Activated T-helper 1 cell treated with anti-CD3 and anti-CD28 coated beads, Interleukin-2, amount 50 U/mL, for 16 hours (primary cell): Measurements from ENCODE around the gene USH1C.

Experiments used
- DNase-seq, 2 donors: peaks; one replicate each; pipeline ENCODE4 v3.0.0-alpha.2; 2020; ENCODE audit warnings: low read depth in 1 of 2, low spot score in 1 of 2

USH1C gene

DNA sequence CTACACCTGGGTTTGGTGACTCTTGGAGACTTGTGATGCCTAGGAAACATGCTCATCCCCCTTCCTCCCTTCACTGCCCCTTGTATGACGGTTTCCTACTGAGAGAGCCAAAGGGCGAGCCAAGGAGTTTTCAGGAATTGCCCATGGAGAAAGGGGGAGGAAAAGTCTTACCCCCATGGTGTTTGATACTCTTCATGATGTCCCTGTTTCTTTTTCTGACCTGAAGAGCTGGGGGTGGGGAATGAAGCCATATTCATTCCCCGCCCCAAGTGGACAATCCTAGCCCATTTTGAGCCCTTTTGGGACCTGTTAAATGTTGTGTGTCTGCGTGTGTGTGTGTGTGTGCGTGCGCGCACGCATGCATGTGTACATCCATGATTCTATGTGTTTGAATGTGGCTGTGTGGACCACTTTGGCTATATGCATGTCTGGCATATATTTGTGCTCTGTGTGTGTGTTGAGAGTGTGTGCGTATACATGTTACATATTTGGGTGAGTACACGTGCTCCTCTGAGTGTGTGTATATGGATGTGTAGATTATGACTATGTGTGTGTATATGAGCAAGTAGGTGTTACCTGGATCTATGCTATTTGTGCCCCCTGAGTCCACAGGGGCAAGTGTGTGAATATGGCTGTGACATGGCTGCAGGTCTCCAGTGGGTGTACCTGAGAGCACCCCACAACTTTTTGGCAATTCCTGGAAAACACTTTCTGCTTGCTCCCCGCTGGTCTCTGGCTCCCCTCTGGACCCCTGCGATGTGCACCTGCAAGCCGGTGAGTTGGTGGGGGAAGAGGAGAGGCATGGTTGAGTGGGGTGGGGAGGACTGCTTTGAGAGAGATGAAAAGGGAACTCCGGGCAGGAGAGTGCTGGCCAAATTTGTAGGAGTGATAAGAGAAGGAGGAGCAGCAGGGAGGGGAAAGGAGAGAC, 27.5 kb upstream of the USH1C start:
- no peak for DNase-seq

DNA sequence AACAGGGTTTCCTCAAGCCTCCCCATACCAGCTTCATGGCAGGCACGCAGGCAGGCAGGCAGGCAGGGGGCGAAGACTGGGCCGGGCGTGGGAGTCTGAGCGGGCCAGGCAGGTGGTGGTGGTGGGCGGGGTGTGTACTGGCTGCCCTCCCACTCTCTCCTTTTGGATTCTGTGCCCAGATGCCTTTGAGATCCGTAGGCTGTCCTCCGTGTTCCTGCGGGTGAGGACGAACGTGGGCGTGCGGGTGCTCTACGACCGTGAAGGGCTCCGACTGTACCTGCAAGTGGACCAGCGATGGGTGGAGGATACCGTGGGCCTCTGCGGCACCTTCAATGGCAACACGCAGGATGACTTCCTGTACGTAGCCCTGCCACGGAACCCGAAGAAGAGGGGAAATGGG, 25.8 kb upstream of the USH1C start:
- DNase-seq, result no peak

DNA sequence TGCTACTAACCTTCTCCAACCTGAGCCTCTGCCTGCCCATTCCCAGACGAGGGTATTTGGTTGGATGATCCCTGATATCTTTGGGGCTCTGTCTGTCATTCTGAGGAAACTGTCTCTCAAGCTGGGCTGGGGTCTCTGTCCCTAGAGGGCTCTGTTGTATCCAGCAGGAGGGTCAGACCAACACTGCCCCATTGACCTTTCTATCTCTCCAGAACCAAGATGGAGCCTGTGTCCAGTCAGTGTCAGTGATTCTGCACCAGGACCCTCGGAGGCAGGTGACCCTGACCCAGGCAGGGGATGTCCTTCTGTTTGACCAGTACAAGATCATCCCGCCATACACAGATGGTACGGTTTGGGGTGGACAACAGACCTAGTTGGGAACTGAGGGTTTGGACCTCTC, 24.7 kb upstream of the USH1C start:
- no peak for DNase-seq

DNA sequence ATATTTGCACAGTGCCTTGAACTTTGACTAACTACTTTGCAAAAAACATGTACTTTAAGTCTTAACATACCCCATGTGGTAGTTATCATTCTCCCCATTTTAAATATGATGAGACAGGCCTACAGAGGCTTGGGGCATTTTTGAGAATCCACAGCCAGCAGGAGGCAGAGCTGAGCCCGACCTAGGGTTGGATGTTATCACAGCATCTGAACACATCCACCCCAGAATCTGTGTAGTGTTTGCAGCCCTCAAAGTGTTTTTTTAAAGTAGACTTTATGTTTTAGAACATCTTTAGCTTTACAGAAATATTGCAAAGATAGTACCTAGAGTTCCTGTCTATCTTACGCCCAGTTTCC, 20.4 kb upstream of the USH1C start:
- no peak for DNase-seq

DNA sequence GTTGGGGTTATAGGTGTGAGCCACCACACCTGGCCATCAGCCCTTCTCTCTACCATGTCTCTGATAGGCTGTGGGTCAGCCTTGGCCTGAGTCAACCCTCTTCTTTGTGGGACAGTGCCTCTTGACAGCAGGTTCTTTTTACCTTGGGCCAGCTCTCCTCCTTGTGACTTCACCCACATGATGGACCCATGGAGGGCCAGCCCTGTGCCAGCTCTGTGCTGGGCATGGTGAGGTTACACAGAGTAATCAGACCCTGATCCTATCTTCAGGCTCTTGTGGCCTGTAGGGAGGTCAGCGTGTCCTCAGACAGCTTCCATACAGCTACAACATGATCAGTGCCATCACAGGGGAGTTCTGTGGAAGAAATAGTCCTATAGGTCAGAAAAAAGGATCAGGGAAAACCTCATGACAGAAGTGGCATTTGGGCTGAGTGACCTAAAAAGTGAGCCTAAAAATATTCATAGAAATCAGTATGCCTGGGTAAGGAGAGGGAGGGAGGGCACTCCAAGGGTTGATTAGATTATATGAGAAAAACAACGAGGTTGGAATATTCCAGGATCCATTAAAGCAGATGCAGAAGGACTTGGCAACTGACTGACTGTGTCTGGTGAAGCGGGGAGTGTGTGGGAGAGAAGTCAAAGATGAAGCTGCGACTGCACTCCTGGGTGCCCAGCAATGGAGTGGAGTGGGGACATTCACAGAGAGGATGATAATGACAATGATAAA, 19.9 kb upstream of the USH1C start:
- no peak for DNase-seq

DNA sequence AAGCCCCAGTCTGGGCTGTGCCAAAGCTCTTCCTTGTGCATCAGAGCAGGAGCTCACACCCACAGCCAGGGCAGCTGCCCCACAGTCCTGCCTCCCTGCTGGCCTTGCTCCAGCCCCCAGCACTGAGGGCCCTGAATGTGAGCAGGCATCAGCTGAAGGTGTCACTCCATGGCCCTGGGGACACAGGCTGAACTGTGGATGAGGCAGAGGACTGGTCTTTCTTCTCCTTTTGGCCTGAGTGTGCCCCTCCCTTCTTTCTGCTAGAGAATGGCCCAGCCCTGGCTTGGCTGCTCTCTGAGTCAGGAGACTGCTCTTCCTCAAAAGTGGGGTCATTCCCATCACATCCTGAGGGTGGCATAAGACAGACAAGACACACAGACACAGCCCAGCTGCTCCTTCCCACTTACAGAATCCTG, 19.0 kb upstream of the USH1C start:
- no peak for DNase-seq

DNA sequence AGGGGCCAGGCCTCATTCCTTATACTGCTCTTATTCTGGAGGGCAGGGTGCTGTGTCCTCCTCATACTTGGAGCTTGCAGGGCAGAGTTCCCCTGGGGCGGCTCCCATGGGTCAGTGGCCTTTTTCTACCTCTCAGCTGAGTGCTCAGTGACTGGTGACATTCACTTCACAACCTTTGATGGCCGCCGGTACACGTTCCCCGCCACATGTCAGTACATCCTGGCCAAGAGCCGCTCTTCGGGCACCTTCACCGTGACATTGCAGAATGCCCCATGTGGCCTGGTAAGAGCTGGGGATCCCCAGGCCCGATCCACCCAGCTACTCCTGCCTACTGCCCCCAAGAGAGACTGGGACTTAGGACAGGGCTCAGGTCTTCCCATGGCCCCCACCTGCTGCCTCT, 17.3 kb upstream of the USH1C start:
- DNase-seq, result no peak

DNA sequence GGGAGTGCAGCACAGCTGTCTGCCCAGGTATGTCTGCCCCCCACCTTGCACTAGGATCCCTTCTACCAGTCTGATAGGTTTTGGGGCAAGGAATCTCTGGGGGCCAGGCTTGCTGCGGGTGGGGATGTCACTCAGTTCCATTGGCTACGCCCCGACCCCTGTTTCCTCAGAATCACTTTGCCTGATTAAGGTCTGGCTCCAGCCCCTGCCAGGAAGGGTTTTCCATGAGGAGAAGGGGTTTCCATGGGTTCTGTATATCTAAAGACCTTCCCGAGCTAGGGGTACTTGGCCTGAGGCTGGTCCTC, 16.8 kb upstream of the USH1C start:
- no peak for DNase-seq

DNA sequence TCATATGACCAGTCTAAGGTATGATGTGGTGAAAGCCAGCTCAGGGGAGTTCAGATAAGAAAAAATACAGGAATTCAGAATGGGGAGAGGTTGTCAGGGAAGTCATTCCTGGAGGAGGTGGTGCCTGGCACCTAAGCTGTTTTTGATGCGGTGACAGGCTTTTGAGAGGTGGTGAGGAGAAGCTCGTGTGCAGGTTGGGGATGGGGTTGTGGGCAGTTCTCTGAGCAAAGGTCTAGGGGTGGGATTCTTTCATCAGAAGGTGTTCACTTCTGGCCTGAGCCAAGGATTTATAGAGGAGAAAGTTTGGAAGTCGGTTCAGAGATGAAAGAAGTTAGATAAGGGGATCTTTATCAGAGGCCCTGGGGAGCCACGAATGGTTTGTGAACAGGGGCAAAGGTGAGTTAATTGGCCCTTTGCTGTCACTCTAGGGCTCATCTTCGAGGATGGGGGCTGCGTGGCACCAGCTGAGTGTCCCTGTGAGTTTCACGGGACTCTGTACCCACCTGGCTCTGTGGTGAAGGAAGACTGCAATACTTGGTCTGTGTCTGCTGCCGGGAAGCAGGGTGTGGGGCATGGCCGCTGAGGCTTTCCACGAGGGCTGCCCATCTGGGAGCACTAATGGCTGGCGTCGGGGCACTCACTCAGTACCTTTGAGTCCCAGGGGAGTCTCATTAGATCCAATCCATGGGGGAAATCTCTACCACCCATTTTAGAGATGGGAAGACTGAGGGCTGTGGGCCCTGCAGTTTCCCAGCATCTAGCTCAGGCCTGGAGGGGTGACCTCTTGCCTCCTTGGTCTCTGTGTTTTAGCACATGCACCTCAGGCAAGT, 16.3 kb upstream of the USH1C start:
- no peak for DNase-seq

DNA sequence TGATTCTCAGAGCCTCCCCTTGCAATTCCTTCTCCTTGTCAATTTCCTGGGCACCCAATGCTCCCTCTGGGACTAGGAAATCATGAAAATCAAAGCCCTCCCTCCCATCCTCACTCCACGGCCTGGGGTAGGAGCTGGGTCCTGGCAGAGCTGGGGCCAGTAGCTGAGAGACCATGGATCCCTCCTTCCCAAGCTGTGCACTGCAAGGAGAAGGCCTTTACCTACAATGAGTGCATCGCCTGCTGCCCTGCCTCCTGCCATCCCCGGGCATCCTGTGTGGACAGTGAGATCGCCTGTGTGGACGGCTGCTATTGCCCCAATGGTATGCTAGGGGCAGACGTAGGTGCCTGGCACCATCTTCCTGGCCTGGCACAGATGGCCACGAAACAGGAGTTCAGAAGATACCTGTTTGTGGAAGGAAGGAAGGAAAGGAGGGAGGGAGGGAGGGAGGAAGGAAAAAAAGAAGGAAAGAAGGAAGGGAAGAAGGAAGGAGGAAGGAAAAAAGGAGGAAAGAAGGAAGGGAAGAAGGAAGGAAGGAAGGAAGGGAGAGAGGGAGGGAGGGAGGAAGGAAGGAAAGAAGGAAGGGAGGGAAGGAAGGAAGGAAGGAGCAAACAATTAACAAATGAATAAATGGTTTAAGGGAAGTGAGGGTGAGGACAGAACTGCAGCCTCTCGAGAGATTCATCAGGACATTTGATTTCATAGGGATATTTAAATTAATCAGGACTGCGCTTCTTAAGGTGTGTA, 15.3 kb upstream of the USH1C start:
- DNase-seq, result no peak

DNA sequence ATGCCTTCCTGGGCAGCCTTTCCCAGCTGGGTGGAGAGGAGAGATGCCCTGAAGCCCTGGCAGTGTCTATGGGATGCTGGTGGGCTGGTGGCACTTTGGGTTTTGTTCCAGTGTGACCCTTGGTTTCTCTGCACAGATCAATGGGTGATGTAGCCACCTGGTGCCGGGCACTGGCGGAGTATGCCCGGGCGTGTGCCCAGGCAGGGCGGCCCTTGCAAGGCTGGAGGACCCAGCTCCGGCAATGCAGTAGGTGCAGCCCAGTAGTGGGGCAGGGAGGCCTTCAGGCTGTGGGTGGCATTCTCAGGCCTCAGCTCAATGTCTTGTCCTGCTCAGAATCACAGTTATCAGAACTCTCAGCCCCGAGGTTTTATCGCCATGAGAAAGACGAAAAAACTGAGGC, 14.7 kb upstream of the USH1C start:
- no peak for DNase-seq

DNA sequence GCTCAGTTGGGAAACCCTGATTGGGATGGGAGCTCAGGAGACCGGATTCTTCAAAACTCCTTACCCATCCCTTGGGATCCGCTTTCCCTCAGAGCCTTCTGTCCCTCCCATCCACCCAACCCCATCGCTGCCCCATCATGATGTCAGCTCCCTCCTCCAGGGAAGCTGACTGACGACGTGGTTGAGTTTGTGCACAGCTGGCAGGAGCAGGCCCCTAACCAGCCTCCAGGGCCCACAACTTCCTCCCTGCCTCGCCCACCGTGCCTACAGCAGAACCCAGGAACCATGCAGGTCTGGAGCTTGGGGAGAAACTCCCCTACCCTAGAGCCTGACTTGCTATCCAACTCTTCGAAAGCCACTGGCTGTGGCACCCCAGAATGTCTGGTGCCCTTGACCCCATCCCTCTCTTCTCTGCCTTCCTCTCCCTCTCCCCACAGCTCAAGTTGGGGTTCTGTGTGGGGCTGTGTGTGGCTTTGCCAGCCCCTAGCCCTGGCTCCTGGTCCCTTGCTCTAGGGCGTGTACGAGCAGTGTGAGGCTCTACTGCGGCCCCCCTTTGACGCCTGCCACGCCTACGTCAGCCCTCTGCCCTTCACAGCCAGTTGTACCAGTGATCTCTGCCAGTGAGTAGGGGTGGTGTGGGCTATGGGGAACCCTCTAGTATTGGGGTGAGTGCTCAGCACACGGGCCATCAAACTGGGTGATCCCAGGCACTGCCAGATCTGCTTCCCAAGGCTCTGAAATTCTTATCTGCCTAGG, 14.0 kb upstream of the USH1C start:
- DNase-seq, result no peak

DNA sequence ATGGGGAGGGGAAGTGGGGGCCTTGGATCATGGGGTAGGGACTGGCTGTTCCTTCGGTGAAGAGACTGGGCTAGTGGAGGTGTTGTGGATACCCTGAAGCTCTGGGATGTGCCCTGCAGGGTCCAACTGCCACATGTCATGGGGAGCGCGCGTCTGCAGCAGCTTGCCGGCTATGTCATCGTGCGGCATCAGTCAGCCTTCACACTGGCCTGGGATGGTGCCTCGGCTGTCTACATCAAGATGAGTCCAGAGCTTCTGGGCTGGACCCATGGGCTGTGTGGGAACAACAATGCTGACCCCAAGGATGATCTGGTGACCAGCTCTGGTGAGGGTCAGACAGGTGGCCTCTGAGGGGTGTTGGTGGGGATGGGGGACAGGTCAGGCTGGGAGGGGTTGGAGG, 12.8 kb upstream of the USH1C start:
- no peak for DNase-seq

DNA sequence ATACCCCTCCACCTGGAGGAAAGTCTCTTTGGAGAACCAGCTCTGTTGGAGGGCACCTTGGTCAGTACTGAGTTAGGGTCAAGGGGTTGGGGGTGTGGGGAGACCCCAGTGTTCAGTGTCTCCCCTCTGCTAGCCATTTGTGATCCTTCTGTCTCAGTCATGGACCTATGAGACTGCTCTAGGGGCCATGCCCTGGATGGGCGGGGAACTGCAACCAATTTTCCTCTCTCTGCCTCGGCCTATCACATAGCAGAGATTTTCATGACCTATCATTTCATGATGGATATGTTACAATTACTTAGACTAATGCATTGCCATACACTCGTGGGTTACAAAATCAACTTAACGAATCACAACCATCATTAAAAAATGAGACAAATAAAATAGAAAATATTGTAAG, 10.3 kb upstream of the USH1C start:
- DNase-seq, result no peak

DNA sequence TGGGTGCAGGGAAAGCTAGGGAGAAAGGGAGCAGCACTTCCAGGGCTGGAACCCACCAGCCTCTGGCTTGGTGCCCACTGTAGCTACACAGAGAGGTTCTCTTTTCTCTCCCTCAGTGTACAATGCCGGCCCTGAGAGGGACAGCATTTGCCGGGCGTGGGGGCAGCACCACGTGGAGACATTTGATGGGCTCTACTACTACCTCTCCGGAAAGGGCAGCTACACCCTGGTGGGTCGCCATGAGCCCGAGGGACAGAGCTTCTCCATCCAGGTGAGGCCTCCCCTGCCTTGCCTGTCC, 9.0 kb upstream of the USH1C start:
- DNase-seq, result no peak

DNA sequence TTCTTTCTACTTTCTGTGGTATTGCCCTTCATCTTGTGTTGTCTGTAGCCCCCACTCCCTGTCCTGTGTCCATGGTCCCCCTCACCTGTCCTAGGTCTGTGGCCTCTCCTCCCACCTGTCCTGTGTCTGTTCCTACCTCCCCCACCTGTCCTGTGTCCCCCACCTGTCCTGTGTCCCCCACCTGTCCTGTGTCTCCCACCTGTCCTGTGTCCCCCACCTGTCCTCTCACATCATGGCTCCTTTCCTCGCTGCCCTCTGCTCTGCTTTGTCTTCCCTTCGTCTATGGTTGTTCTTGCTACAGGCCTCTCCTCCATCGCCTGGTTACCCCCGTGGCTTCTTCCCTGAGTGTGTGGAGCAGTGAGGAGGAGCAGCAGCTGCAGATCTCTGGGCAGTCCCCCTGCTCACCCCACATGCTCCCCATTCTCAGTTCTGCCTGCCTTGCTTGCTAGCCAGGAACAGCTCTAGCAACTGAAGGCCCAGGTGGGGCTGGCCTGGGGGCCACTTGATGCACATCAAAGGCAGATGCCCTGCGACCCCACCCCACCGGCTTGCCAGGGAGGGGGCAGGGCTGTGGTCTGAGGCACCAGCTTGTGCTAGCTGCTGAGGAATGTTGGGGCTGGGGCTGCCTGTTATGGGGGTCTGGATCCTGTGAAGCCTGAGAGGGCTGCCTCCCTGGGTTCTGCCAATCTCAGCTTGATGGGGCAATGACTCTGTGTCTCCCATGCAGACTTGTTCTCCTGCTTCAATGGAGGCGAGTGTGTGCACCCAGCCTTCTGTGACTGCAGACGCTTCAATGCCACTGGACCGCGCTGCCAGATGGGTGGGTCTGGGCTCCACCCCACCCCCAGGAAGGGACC, 8.4 kb upstream of the USH1C start:
- DNase-seq, result no peak

DNA sequence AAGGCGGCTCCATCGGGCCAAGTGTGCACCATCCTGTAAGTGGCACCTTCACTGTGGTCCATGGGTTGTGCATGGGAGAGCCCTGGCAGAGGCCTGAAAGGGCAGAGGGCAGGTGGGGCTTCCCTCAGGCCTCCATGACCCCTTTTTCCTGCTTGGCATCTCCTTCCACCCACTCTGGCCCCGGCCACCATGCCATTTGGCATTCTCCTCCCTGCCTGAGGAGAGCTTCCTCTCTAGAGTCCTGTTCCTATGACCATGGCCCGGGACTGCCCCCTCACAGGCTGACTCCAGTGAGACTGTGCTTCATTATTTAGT, 7.8 kb upstream of the USH1C start:
- no peak for DNase-seq

DNA sequence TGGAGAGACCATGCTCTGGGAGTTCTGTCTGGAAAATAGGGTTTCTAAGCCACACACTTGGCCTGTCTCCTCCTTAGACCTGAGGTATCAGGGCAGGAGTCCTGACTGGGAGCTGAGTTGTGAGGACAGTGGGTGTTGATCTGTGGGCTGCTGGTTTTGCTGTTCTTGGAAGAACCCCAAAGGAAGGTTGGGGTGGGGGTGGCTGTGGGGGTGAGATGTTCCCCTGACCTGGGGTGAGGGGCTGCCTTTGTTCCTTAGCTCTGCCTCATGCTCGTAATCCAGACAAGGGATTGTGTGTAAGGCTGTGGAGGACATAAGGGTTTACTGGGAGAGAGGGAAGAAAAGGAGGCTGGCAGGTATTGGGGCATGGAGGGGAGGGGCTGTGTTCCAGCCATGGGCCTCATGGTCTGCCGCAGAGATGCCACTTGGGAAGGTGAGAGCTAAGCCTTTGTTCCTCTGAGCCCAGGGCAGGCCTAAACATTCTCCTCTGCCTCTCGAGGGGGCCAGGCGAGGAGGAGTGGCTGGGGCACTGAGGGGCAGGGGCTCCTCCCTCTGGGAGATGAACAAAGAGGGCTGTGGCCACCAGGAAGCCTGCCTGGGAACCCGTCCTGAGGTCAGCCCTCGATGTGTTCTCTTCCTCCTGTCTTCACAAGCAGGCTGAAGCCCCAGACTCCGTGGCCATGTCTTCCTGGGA, 7.3 kb upstream of the USH1C start:
- DNase-seq, result no peak
